ENCODE results near the gene DSCAM.
"Not testable (repeated sequence)": the region's sequence is repeated elsewhere in the genome, so short reads cannot be mapped to it uniquely, and the experiment has no call there.

The DSCAM gene

GRCh38 chr21:40049031-40049930 is 797.7 kb downstream of the DSCAM start:
- H3K4me3 ChIP-seq (ENCODE audit: extremely low read depth, insufficient read depth, low read length, poor library complexity, severe bottlenecking) = no peak overlapping the region
- H3K9me3 ChIP-seq (ENCODE audit: control insufficient read depth, low read length) = no peaks in the 10 kb centered on the region
- no peaks in the 10 kb centered on the region for H3K4me1 ChIP-seq (ENCODE audit: control insufficient read depth, insufficient read depth, low read length, poor library complexity, severe bottlenecking)
- H3K27ac ChIP-seq (ENCODE audit: low read depth, low read length, severe bottlenecking) = no peak overlapping the region
- H3K36me3 ChIP-seq (ENCODE audit: control insufficient read depth, insufficient read depth, low read length) = no peaks in the 10 kb centered on the region
- 85 to 87% methylated on average over 6 to 8 of the region's 10 CpGs for WGBS, 2 experiments (ENCODE audit: insufficient coverage in 2 of 2)

DNA sequence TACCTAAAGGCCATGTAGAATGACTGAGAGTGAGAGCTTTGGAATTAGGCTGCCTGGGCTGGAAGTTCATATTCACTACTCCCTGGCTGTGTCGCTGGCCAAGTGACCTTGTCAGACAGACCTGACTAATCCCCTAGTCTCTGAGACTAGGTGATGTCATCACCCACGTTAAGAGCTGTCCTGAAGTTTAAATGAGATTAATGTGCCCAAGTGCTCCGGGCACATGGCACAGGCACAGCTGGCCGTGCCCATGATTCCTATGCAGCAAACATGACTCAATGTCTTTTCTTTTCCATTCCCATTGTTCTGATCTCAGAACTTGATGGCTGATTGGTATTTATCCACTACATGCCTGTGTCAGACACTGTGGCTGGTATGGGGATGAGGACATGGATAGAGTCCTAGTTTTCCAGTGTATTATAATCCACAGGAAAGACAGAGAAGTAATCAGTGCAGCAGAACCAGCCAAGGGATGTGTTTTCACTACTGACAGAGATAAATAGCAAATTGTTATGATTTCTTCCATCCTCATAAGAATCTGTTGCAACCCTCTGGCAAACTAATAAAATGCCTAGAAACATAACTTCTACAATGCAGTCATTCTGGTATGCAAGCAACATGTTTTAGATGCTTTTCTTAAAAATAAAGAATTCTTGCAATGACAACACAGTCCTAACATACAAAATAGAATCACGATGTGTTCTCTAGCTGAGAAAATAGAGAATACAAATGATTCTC is 798.8 kb downstream of the DSCAM start:
- H3K27ac ChIP-seq (ENCODE audit: low read depth, low read length, severe bottlenecking) = no peak overlapping the region
- no peaks in the 10 kb centered on the region for H3K4me1 ChIP-seq (ENCODE audit: control insufficient read depth, insufficient read depth, low read length, poor library complexity, severe bottlenecking)
- no peak overlapping the region for H3K4me3 ChIP-seq (ENCODE audit: extremely low read depth, insufficient read depth, low read length, poor library complexity, severe bottlenecking)
- WGBS, 2 experiments (ENCODE audit: insufficient coverage in 2 of 2) = 60 to 85% methylated on average over 1 to 4 of the region's 5 CpGs
- H3K36me3 ChIP-seq (ENCODE audit: control insufficient read depth, insufficient read depth, low read length) = no peaks in the 10 kb centered on the region
- no peaks in the 10 kb centered on the region for H3K9me3 ChIP-seq (ENCODE audit: control insufficient read depth, low read length)

DNA sequence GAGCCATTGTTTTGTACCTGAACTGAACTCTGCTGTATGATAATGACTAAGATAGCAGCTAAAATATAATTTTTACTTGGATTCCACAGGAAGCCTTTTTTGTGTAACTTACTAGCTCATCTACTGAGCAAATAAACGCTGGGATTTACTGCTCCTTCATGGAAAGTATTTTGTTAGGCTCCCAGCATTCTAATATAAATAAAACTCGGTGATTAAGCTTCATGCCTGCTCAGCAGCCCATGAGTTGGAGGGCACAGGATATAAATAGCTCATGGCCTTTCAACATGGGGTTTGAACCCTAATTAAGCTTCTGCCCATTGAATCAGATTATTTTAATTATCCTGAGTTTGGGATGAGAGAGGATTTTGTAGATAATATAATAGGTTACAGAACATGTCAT is 799.7 kb downstream of the DSCAM start:
- 75 to 86% methylated on average over 1 of the region's 2 CpGs for WGBS, 2 experiments (ENCODE audit: insufficient coverage in 2 of 2)
- Histone ChIP-seq H3K9me3 (ENCODE audit: control insufficient read depth, low read length) (no peaks in the 10 kb centered on the region), H3K4me1 (ENCODE audit: control insufficient read depth, insufficient read depth, low read length, poor library complexity, severe bottlenecking) (no peaks in the 10 kb centered on the region), H3K36me3 (ENCODE audit: control insufficient read depth, insufficient read depth, low read length) (no peaks in the 10 kb centered on the region), H3K27ac (ENCODE audit: low read depth, low read length, severe bottlenecking) (no peak overlapping the region), H3K4me3 (ENCODE audit: extremely low read depth, insufficient read depth, low read length, poor library complexity, severe bottlenecking) (no peak overlapping the region)

- Histone ChIP-seq H3K9me3 (ENCODE audit: control insufficient read depth, low read length) (no peaks in the 10 kb centered on the region), H3K4me3 (ENCODE audit: extremely low read depth, insufficient read depth, low read length, poor library complexity, severe bottlenecking) (no peak overlapping the region), H3K36me3 (ENCODE audit: control insufficient read depth, insufficient read depth, low read length) (no peaks in the 10 kb centered on the region), H3K4me1 (ENCODE audit: control insufficient read depth, insufficient read depth, low read length, poor library complexity, severe bottlenecking) (no peaks in the 10 kb centered on the region), H3K27ac (ENCODE audit: low read depth, low read length, severe bottlenecking) (no peak overlapping the region)
- 92 to 96% methylated on average over 8 to 10 of the region's 12 CpGs for WGBS, 2 experiments (ENCODE audit: insufficient coverage in 2 of 2)
These were observed 803.1 kb downstream of the DSCAM start for GRCh38 chr21:40043866-40044265.

GRCh38 chr21:40043423-40043822 is 803.5 kb downstream of the DSCAM start:
- Histone ChIP-seq H3K4me3 (ENCODE audit: extremely low read depth, insufficient read depth, low read length, poor library complexity, severe bottlenecking) (no peak overlapping the region), H3K4me1 (ENCODE audit: control insufficient read depth, insufficient read depth, low read length, poor library complexity, severe bottlenecking) (no peaks in the 10 kb centered on the region), H3K36me3 (ENCODE audit: control insufficient read depth, insufficient read depth, low read length) (no peaks in the 10 kb centered on the region), H3K27ac (ENCODE audit: low read depth, low read length, severe bottlenecking) (no peak overlapping the region), H3K9me3 (ENCODE audit: control insufficient read depth, low read length) (no peaks in the 10 kb centered on the region)
- 100% methylated on average over 1 to 2 of the region's 4 CpGs for WGBS, 2 experiments (ENCODE audit: insufficient coverage in 2 of 2)

DNA sequence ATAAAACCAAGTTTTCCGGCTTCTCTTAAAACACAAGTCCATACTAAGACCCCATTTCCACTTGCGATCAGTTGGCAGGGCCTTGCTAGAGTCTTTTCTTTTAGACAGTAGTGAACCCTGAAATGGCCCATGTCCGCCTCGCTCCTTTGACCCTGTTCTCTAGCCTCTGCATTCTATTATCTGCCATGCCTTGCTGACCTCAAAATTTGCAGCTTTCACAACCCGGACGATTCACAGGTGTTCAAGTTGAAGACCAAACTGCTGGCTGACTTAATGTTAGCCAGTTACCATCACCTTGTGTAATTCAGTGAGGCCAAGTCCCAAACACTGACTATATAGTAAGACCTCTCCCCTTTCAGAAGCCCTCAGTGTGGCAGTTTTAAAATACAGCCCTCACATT is 805.5 kb downstream of the DSCAM start:
- Histone ChIP-seq H3K9me3 (ENCODE audit: control insufficient read depth, low read length) (no peaks in the 10 kb centered on the region), H3K4me1 (ENCODE audit: control insufficient read depth, insufficient read depth, low read length, poor library complexity, severe bottlenecking) (no peaks in the 10 kb centered on the region), H3K27ac (ENCODE audit: low read depth, low read length, severe bottlenecking) (no peak overlapping the region), H3K36me3 (ENCODE audit: control insufficient read depth, insufficient read depth, low read length) (no peaks in the 10 kb centered on the region), H3K4me3 (ENCODE audit: extremely low read depth, insufficient read depth, low read length, poor library complexity, severe bottlenecking) (no peak overlapping the region)
- WGBS, 2 experiments (ENCODE audit: insufficient coverage in 2 of 2) = 73 to 97% methylated on average over 6 of the region's 6 CpGs

DNA sequence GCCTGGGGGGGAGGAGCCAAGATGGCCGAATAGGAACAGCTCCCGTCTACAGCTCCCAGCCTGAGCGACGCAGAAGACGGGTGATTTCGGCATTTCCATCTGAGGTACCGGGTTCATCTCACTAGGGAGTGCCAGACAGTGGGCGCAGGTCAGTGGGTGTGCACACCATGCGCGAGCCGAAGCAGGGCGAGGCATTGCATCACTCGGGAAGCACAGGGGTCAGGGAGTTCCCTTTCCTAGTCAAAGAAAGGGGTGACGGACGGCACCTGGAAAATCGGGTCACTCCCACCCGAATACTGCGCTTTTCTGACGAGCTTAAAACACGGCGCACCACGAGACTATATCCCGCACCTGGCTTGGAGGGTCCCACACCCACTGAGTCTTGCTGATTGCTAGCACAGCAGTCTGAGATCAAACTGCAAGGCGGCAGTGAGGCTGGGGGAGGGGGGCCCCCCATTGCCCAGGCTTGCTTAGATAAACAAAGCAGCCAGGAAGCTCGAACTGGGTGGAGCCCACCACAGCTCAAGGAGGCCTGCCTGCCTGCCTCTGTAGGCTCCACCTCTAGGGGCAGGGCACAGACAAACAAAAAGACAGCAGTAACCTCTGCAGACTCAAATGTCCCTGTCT is 813.7 kb downstream of the DSCAM start:
- H3K27ac ChIP-seq (ENCODE audit: low read depth, low read length, severe bottlenecking); H3K4me3 ChIP-seq (ENCODE audit: extremely low read depth, insufficient read depth, low read length, poor library complexity, severe bottlenecking); H3K9me3 ChIP-seq (ENCODE audit: control insufficient read depth, low read length); H3K4me1 ChIP-seq (ENCODE audit: control insufficient read depth, insufficient read depth, low read length, poor library complexity, severe bottlenecking); H3K36me3 ChIP-seq (ENCODE audit: control insufficient read depth, insufficient read depth, low read length): not testable (repeated sequence)
- WGBS, 2 experiments (ENCODE audit: insufficient coverage in 2 of 2) = 85 to 89% methylated on average over 23 to 24 of the region's 25 CpGs

DNA sequence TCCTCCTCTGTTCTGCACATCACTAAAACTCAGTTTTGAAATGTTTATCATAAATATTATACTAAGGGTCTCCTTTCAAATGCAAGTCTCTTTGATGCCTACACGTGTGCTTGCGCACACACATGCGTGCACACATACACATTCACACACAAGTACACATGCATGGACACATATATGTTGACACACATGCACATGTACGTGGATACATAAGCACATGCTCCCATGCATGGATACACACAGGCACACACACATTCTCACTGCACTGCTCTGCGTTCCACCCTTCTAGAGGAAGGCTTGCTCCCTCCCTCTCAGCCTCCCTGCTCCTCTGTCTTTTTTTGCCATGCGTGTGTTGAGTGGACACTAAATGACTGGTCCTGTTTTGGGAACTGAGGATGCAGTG is 817.1 kb downstream of the DSCAM start:
- no peak overlapping the region for H3K27ac ChIP-seq (ENCODE audit: low read depth, low read length, severe bottlenecking)
- WGBS, 2 experiments (ENCODE audit: insufficient coverage in 2 of 2) = 87 to 88% methylated on average over 5 of the region's 6 CpGs
- H3K9me3 ChIP-seq (ENCODE audit: control insufficient read depth, low read length) = no peaks in the 10 kb centered on the region

GRCh38 chr21:40028393-40028792 is 818.6 kb downstream of the DSCAM start:
- H3K27ac ChIP-seq (ENCODE audit: low read depth, low read length, severe bottlenecking); H3K36me3 ChIP-seq (ENCODE audit: control insufficient read depth, insufficient read depth, low read length); H3K9me3 ChIP-seq (ENCODE audit: control insufficient read depth, low read length); H3K4me1 ChIP-seq (ENCODE audit: control insufficient read depth, insufficient read depth, low read length, poor library complexity, severe bottlenecking); H3K4me3 ChIP-seq (ENCODE audit: extremely low read depth, insufficient read depth, low read length, poor library complexity, severe bottlenecking): not testable (repeated sequence)
- WGBS, 2 experiments (ENCODE audit: insufficient coverage in 2 of 2) = 89 to 92% methylated on average over 9 to 17 of the region's 19 CpGs

More for the DNA sequence above, 817.1 kb downstream of the DSCAM start:
- Histone ChIP-seq H3K4me3 (ENCODE audit: extremely low read depth, insufficient read depth, low read length, poor library complexity, severe bottlenecking) (no peak overlapping the region), H3K4me1 (ENCODE audit: control insufficient read depth, insufficient read depth, low read length, poor library complexity, severe bottlenecking) (no peaks in the 10 kb centered on the region), H3K36me3 (ENCODE audit: control insufficient read depth, insufficient read depth, low read length) (no peaks in the 10 kb centered on the region)

- no peak overlapping the region for H3K4me3 ChIP-seq (ENCODE audit: extremely low read depth, insufficient read depth, low read length, poor library complexity, severe bottlenecking)
- 63 to 72% methylated on average over 2 to 4 of the region's 5 CpGs for WGBS, 2 experiments (ENCODE audit: insufficient coverage in 2 of 2)
- no peaks in the 10 kb centered on the region for H3K36me3 ChIP-seq (ENCODE audit: control insufficient read depth, insufficient read depth, low read length)
- H3K4me1 ChIP-seq (ENCODE audit: control insufficient read depth, insufficient read depth, low read length, poor library complexity, severe bottlenecking) = no peaks in the 10 kb centered on the region
- no peak overlapping the region for H3K27ac ChIP-seq (ENCODE audit: low read depth, low read length, severe bottlenecking)
- H3K9me3 ChIP-seq (ENCODE audit: control insufficient read depth, low read length) = no peaks in the 10 kb centered on the region
These were observed 825.2 kb downstream of the DSCAM start for GRCh38 chr21:40021558-40022351.
